HEK293 (cell line): ENCODE data around the gene ANKUB1.

Source experiments
- CTCF ChIP-seq: fragments of 450-650 bp; formaldehyde crosslinking; IDR thresholded peaks from 2 replicates; pipeline ENCODE4 v1.5.1; 2016; ENCODE audit warnings: missing biosample characterization, missing genetic modification characterization
- ZNF174 ChIP-seq: fragments of 450-650 bp; formaldehyde crosslinking; IDR thresholded peaks from 2 replicates; pipeline ENCODE4 v1.5.0; 2017; ENCODE audit warnings: missing biosample characterization, mild to moderate bottlenecking, missing genetic modification characterization

DNA sequence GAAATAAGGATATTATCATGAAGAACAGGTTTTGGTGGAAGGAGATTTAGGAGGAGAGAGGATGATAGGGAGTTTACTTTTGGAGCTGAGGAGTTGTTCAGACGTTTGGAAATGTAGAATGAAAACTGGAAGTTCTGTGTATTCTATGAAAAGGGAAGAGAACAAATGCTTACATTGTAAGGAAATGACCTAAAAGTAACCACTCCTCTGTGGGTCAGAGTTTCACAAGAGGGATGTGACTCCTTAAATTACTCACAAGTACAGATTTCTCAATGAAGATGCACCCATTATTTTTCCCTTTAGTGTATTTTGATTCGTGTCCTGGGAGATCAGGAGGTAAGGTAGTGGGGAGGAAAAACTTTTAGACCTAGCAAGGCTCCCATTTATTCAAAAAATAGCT lies 24.6 kb upstream of the ANKUB1 start:
- TF ChIP-seq CTCF (tag by site-specific recombination) (no peak), ZNF174 (no peak)
